DOHH2 (cell line): ENCODE results near the gene HSDL1.

ENCODE experiments used
- H3F3A ChIP-seq: fragments of 200-600 bp; sonication (generic), shearing (Covaris generic); 2 replicates; pipeline ENCODE4 v1.6.0; 2016; ENCODE audit warnings: antibody characterized with exemption, mild to moderate bottlenecking; ENCODE audit not compliant: control insufficient read depth, insufficient read depth
- H3K27ac ChIP-seq: fragments of 200-600 bp; sonication (generic); 2 replicates; pipeline ENCODE4 v1.5.1; 2014; ENCODE audit warnings: low read depth, mild to moderate bottlenecking, low read length, moderate library complexity
- H3K27me3 ChIP-seq: fragments of 200-600 bp; sonication (generic); 2 replicates; pipeline ENCODE4 v1.6.1; 2014; ENCODE audit warnings: mild to moderate bottlenecking, low read length, mixed read lengths; ENCODE audit not compliant: control insufficient read depth
- H3K36me3 ChIP-seq: fragments of 200-600 bp; sonication (generic); 2 replicates; pipeline ENCODE4 v1.6.1; 2014; ENCODE audit warnings: mild to moderate bottlenecking, low read length, moderate library complexity, mixed read lengths; ENCODE audit not compliant: control insufficient read depth
- H3K4me1 ChIP-seq: fragments of 200-600 bp; sonication (generic); 2 replicates; pipeline ENCODE4 v1.6.1; 2014; ENCODE audit warnings: mild to moderate bottlenecking, low read length, mixed read lengths; ENCODE audit not compliant: control insufficient read depth
- H3K4me2 ChIP-seq: fragments of 200-600 bp; sonication (generic); 2 replicates; pipeline ENCODE4 v1.6.0; 2014; ENCODE audit warnings: mild to moderate bottlenecking, low read length, moderate library complexity
- H3K4me3 ChIP-seq: fragments of 200-600 bp; sonication (generic); 2 replicates; pipeline ENCODE4 v1.5.1; 2014; ENCODE audit warnings: mild to moderate bottlenecking, low read length, mixed read lengths
- H3K79me2 ChIP-seq: fragments of 200-600 bp; sonication (generic); 2 replicates; pipeline ENCODE4 v1.6.1; 2014; ENCODE audit warnings: mild to moderate bottlenecking, low read length, mixed read lengths; ENCODE audit not compliant: control insufficient read depth
- H3K9me2 ChIP-seq: fragments of 200-600 bp; sonication (generic); replicated peaks from 2 replicates; pipeline ENCODE4 v1.6.1; 2014; ENCODE audit warnings: mild to moderate bottlenecking, low read length, mixed read lengths; ENCODE audit not compliant: control insufficient read depth
- H3K9me3 ChIP-seq: fragments of 200-600 bp; sonication (generic); 2 replicates; pipeline ENCODE4 v1.6.1; 2014; ENCODE audit warnings: antibody characterized with exemption, low read length, mixed read lengths; ENCODE audit not compliant: control insufficient read depth, insufficient read depth
- H4K20me1 ChIP-seq: fragments of 200-600 bp; sonication (generic); 2 replicates; pipeline ENCODE4 v1.6.0; 2014; ENCODE audit warnings: low read depth, mild to moderate bottlenecking, antibody characterized with exemption, low read length, moderate library complexity; ENCODE audit not compliant: control insufficient read depth, insufficient read depth
- CTCF ChIP-seq: fragments of 200-600 bp; sonication (generic); IDR thresholded peaks from one replicate; pipeline ENCODE4 v1.5.1; 2014; ENCODE audit warnings: antibody characterized with exemption, mild to moderate bottlenecking, low read depth, low read length; ENCODE audit not compliant: poor library complexity, severe bottlenecking
- EZH2phosphoT487 ChIP-seq: fragments of 200-600 bp; sonication (generic); IDR thresholded peaks from 2 replicates; pipeline ENCODE4 v1.6.1; 2017; ENCODE audit warnings: borderline replicate concordance, mild to moderate bottlenecking, antibody characterized with exemption, low read length, moderate library complexity, mixed read lengths

HSDL1 gene

DNA sequence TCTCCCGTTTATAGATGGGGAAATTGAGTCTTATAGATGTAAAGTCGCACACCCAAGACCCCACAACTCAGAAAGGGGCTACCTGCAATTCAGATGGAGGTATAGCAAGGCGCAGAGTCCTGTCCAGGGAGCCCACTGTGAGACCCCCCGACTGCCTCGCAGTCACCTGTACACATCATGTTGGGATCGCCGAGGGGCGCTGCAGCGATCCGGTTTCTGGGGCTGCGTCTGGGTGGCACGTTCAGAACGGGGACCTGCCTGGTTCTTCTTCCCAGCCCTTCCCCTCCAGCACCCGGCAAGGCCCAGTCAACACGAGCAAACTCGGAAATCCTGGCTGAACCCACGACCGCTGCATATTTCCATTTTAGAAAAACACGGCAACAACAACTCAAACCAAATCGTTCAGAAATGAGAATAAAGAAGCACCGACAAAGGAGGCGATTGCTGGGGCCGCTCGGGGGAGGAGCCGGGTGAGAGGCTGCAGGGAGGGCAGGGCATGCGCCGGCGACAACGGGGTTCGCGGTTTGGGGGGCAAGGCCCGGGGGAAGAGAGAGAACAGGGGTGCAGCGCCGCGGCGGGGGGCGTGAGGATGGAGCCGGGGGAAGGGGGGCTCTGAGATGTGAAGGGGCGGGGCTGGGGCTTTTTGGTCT is 643 bp downstream of the HSDL1 start:
- peak overlapping the region; percentile 94 for H3K4me2 ChIP-seq
- TF ChIP-seq CTCF, result peak; percentile 49
- no peak for TF ChIP-seq EZH2phosphoT487
- H3K36me3 ChIP-seq, result no peaks in the 10 kb centered on the region
- peaks cover 5% of the 10 kb centered on the region; the same call in 1 of the 2 replicates for H4K20me1 ChIP-seq
- H3K27me3 ChIP-seq, result peaks cover 4% of the 10 kb centered on the region; the same call in 1 of the 2 replicates
- H3F3A ChIP-seq, result no peaks in the 10 kb centered on the region
- H3K4me3 ChIP-seq, result peak overlapping the region; percentile 99
- no peaks in the 10 kb centered on the region for H3K9me2 ChIP-seq
- H3K79me2 ChIP-seq, result peaks cover 34% of the 10 kb centered on the region
- H3K9me3 ChIP-seq, result no peaks in the 10 kb centered on the region
- peak overlapping the region; percentile 44 for H3K27ac ChIP-seq
- peaks cover 18% of the 10 kb centered on the region for H3K4me1 ChIP-seq

- peaks cover 5% of the 10 kb centered on the region; the same call in 1 of the 2 replicates for H4K20me1 ChIP-seq
These were observed 1.2 kb downstream of the HSDL1 start for GRCh38 chr16:84143784-84144199.

DNA sequence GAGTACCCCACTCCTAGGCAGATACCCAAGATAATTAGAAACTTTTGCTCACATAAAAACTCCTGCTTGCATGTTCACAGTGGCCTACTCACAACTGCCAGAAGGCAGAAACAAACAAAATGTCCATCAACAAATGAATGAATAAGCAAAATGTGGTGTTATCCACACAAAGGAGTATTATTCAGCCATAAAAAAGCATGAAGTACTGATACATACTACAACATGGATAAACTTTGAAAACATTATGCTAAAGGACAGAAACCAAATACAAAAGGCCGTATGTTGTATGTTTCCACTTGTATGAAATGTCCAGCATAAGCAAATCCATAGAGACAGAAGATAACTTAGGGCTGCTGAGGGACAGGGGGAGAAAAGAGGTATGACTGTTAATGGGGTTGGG is 1.9 kb downstream of the HSDL1 start:
- no peak for TF ChIP-seq CTCF
- no peak for TF ChIP-seq EZH2phosphoT487
- H3K4me1 ChIP-seq, result peaks cover 18% of the 10 kb centered on the region
- H3K9me2 ChIP-seq, result no peaks in the 10 kb centered on the region
- H3K27ac ChIP-seq, result no peak overlapping the region
- H3K4me2 ChIP-seq, result no peak overlapping the region
- no peaks in the 10 kb centered on the region for H3K9me3 ChIP-seq
- peaks cover 41% of the 10 kb centered on the region for H3K79me2 ChIP-seq
- no peaks in the 10 kb centered on the region for H3K36me3 ChIP-seq
- H3K27me3 ChIP-seq, result peaks cover 4% of the 10 kb centered on the region; the same call in 1 of the 2 replicates
- no peaks in the 10 kb centered on the region for H3F3A ChIP-seq
- H4K20me1 ChIP-seq, result peaks cover 5% of the 10 kb centered on the region; the same call in 1 of the 2 replicates
- H3K4me3 ChIP-seq, result no peak overlapping the region

More at GRCh38 chr16:84143784-84144199, 1.2 kb downstream of the HSDL1 start:
- H3K4me3 ChIP-seq, result peak overlapping the region; percentile 99
- no peaks in the 10 kb centered on the region for H3K9me2 ChIP-seq
- H3K27me3 ChIP-seq, result peaks cover 4% of the 10 kb centered on the region; the same call in 1 of the 2 replicates
- peak overlapping the region; percentile 44 for H3K27ac ChIP-seq
- H3K9me3 ChIP-seq, result no peaks in the 10 kb centered on the region
- H3K79me2 ChIP-seq, result peaks cover 37% of the 10 kb centered on the region
- no peaks in the 10 kb centered on the region for H3F3A ChIP-seq
- peaks cover 18% of the 10 kb centered on the region for H3K4me1 ChIP-seq
- peak overlapping the region; percentile 94 for H3K4me2 ChIP-seq
- H3K36me3 ChIP-seq, result no peaks in the 10 kb centered on the region
- TF ChIP-seq EZH2phosphoT487, result no peak
- TF ChIP-seq CTCF, result no peak
